Measurements from ENCODE around the gene SMARCD3.

The SMARCD3 gene

GRCh38 chr7:151206914-151207313 is 41.6 kb downstream of the SMARCD3 start:
- no peak for DNase-seq

DNA sequence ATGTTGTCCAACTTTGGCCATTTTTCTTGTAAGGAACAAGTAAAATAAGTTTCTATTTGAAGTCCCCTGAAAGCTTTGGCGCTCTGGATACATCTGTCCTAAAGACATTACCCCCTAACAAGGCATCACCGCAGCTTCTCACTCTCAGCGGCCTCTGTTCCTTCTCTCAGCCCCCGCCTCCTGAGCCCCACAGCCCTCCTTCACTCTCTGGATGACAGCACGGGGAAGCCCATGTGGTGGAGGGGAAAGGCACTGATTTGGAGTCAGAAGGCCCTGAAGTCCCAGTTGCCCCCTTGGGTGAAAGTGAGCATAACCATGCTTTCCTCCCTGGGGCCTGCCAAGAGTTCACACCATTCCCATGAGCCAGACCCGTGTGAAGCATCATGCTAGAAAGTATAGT is 42.8 kb downstream of the SMARCD3 start:
- DNase-seq, result no peak

DNA sequence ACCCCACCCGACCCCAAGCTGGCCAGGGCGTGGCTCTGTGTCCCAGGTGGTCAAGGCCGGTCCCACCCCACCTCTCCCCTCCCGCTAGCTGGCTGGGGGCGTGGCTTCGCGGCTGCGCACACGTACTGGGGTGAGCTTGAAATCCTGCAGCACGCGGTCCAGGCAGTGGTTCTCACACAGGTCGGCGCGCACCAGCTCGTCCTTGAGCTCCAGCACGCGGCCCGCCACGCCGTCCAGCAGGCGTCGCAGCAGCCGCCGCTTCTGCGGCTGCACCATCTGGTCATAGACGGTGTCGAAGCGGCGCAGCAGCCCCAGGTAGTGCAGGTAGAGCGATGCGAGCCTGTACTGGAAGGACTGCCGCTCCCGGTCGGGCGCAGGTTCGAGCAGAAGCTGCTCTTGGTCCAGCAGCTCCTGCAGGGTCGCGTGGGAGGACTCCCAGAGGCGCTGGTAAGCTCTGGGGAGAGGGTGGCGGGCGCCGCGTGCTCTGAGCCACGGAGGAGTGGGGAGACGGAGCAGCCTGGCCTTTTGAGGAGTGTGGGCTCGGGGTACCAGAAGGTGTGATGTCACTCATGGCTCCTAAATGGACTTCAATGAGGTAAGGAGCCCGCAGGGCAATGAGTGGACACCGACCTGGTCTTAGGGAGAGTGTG is 44.0 kb downstream of the SMARCD3 start:
- DNase-seq, result no peak

DNA sequence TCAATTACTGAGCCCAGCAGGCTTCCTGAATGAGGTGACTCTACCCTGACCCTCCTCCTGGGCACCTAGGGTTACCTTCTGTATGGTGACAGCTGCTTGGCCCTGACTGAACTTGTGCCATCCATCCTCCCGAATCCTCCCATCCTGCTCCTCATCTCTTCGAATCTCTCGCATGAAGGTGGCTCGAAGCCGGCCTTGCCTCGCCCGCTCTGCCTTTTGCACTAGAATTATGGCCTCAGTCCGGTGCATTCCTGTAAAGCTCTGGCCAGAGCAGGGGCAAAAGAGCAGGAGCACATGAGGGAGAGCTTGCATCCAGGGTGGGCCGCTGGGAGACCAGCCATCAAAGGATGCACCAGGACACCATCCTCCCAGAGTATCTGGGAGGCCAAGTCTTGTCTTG is 45.7 kb downstream of the SMARCD3 start:
- DNase-seq, result no peak

- DNase-seq, result no peak
Measured at GRCh38 chr7:151201751-151202150, 46.7 kb downstream of the SMARCD3 start.

DNA sequence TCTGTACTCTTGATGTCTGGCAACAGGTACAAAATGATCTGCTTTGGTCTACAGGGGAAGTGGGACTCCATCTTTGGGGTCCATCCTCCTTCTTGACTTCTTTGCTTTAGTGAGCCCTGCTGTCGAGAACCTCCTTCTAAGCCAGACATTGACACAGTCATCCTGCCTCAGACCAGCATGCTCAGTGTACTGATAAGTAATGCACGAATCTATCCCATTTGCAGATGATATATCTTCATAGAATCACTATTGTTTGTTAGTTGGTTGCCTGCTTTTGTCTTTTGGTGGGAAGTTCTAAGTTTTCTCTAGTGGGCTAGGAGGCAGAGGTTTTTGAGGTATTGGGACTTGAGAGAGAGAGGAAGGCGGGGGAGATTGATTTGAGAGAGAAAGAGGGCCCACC is 47.1 kb downstream of the SMARCD3 start:
- no peak for DNase-seq

- DNase-seq, result no peak
Measured at GRCh38 chr7:151198945-151199848, 49.3 kb downstream of the SMARCD3 start.

GRCh38 chr7:151197932-151198331 is 50.6 kb downstream of the SMARCD3 start:
- no peak for DNase-seq

DNA sequence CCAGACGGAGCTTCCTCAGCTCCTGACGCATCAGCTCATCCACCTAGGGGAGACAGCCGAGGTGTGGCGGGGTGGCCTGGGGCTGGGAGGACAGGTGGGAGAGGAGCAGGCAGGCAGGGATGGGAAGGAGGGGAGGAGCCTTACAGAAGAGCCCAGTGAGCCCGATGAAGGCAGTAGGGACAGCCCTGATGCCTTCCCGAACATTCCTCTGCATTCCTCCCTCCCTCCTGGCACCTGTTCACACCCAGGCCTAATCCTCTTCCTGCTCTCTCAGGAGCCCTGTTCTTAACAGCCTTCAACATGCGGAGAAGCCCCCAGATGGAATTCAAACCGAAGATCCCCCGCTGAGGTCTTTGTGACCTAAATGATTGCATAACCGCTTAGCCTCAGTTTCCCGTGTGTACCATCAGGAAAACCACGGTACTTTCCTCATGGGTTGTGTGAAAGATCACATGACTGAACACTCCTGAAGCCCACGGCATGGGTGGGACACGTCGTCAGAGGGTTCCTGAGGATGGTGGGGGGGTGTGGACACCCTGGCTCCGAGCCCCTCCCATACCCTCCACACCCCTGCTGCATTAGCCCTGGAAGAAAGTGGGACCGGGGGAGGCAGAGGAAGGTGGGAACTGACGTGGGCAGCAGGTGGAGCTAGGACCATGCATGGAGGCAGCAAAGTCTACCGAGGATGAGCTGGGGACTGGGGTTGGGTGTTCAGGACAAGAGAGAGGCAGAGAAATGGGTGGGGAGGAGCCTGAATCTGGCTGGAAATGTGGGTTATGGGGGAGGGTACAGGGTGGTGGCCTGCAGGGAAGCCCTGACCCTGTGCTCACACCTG is 52.7 kb downstream of the SMARCD3 start:
- no peak for DNase-seq

DNA sequence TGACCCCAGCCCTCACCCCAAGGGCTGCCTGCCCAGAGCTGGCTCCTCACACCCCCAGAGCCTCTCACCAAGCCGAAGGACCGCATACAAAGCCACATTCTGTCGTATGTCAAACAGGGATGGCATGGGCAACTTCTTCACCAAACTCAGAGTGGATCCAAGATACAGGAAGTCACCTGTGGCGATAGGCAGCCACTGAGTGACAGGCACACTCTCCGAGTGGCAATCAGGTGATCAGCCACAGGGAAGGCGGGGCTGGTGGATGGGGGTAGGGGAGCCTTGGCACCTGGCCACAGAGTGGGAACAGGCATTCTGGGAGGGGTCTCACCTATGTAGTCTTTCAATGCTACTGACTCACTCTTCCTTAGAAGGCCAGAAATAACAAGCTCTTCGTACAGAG is 54.3 kb downstream of the SMARCD3 start:
- no peak for DNase-seq

DNA sequence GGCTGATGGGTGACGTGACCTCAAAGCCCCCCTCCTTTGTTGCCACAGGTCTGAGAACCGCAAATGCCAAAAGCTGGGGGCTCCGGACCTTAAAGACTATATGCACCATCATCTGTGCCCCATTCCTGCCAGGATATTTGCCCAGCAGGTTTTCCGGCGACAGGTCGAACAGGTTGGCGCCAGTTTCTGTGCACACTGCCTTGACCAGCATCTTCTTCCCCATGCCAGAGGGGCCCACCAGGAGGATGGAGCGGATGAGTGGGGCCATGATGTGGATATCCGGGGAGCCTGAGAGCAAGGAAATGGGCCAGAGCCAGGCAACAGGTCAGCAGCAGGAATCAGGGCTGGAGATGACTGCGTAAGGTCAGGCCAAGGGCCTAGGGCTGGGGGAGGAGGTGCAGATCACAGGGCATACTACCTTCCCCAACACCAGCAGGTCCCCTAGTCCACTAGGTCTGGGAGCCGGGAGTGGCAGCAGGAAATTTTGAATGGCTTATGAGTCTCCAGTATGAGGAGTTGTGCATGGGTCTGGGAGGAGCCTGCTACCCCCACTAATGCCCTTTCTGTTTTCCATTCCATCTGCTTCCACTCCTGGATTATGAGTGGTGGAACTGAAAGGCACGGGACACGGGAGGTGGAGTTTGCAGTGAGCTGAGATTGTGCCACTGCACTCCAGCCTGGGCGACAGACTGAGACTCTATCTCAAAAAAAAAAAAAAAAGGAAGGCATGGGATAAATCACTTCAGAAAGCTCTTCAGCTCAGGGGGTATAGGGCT is 55.1 kb downstream of the SMARCD3 start:
- no peak for DNase-seq

DNA sequence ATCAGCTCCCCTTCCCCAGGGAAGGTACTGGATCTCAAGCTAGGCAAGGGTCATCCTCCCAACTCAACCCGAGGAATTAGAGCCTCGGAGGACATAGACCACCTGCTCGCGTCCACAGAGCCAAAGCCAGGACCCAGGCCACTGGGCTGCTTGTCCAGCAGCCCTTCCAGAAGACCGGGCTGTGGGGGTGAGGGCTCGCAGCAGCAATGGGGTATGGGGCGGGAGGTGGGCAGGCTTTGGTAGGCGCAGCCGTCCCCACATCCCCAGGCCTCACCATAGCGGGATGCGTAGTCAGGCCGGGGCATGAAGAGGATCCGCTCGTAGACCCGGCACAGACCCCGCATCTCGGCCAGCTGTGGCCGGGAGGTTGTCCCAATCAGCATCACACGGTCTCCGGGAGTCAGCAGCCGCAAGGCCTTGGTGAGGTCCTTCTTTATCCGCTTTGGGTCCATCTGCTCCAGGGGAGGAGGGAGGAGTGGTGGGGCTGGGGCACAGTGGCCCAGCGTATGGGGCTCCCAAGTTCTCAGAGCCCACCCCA is 56.4 kb downstream of the SMARCD3 start:
- DNase-seq, result no peak

DNA sequence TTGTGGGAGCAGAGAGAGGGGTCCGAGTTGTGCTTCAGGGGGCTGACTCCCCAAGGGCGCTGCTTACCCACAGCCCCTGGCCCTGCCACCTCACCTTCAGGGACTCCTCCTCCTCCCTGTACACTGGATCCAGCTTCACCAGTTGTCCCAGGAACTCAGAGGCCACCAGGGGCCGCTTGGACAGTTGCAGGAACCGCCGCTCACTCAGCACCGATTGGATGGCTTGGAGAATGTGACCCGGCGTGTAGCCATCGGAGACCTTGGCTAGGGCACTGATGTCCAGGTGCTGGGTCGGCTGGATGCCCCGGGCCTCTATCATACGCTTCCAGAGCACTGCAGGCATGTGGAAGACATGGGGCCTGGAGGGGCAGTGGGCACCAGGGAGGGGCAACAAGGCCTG is 57.0 kb downstream of the SMARCD3 start:
- DNase-seq, result no peak

GRCh38 chr7:151189038-151189437 is 59.5 kb downstream of the SMARCD3 start:
- DNase-seq, result no peak

Measured in stimulated activated CD4-positive, alpha-beta T cell treated with anti-CD3 and anti-CD28 coated beads, Interleukin-4, amount 100 ng/mL, for 1 hour (primary cell).